Neural cell (in vitro differentiated cells): ENCODE results near the gene GFRA1.

Experiments used
- CTCF ChIP-seq: fragments of 450-650 bp; IDR thresholded peaks from 2 replicates; pipeline ENCODE4 v1.5.1; 2014; ENCODE audit warnings: antibody characterized with exemption, mild to moderate bottlenecking, moderate library complexity; ENCODE audit not compliant: poor library complexity, severe bottlenecking
- EP300 ChIP-seq: fragments of 450-650 bp; conservative IDR thresholded peaks from 2 replicates; pipeline ENCODE4 v1.6.1; 2014; ENCODE audit warnings: antibody characterized with exemption, mild to moderate bottlenecking, moderate library complexity; ENCODE audit not compliant: poor library complexity, severe bottlenecking
- RAD21 ChIP-seq: fragments of 450-650 bp; conservative IDR thresholded peaks from 2 replicates; pipeline ENCODE4 v1.6.1; 2014; ENCODE audit warnings: antibody characterized with exemption, mild to moderate bottlenecking, moderate library complexity
- TAF1 ChIP-seq: IDR thresholded peaks from 2 replicates; pipeline ENCODE4 v1.6.1; 2012; ENCODE audit warnings: low read depth

DNA sequence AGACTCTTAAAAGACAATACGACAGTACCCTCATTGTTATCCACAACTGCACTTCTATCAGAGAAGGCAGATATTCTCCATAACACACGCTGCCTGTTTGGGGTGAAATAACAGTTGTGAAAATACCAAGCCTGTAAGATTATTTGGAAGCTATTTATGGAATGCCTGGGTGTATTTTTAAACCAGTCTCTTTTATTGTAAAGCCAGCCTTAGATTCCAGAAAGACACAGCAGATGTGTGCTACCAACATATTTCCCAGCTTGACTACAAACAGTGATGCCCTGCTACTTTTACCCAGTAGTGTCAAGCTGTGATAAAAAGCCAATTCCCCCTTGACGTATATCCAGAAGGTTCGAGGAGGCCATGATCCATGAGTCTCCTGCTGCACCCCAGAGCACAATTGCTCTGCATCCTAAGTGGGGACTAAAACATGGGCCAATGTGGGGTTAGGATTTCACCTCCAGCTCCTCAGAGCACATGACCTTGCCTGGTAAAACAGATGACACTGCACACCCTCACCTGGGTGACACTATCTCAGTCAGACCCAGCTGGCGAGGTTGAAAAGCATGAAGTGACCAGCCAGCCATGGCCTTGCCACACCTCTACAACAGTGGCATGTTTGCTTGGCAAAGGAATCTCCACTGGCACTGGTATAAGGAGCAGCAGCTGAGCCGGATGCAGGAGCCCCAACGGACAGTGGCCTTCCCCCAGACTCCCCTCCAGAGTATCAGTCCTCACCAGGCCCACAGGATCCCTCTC lies 62.2 kb downstream of the GFRA1 start:
- TF ChIP-seq CTCF (no peak), EP300 (no peak), TAF1 (no peak), RAD21 (no peak)
